ENCODE data around the gene SYCP1.
"Not testable (repeated sequence)": the region's sequence is repeated elsewhere in the genome, so short reads cannot be mapped to it uniquely, and the experiment has no call there.

SYCP1 gene

DNA sequence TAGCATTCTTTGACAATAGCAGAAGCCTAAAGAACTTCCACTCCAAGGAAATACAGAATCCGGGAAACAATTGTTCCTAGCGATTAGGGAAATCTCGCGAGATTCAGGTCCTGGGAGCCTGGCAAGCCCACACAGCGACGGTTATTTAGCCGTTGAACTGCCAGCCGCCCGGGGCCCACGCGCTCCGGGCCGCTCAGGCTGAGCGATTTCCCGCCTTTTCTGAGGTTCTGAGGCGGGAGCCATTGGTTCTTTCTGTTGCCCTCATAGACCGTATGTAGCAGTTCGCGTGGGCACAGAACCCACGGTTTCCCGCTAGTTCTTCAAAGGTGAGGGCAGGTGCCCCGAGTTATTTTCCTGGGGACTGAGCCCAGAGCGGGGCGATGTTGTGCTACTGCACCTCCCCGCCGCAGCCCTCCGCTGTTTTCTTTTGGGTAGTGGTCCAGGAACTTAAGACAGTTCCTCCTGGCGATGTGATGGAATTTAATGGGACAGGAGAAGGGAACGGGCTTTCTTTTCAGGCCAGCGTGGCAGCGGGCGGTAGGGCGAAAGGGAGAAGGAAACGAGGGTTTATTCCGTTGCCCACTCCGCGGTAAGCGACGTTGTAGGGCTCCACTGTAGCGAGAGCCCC, at the start of gene SYCP1:
SYCP1 (plus strand) TSS at position 171 of the 628 bp plus-strand sequence. CDS start 602 bp downstream, outside the sequence.
- no peak for DNase-seq

DNA sequence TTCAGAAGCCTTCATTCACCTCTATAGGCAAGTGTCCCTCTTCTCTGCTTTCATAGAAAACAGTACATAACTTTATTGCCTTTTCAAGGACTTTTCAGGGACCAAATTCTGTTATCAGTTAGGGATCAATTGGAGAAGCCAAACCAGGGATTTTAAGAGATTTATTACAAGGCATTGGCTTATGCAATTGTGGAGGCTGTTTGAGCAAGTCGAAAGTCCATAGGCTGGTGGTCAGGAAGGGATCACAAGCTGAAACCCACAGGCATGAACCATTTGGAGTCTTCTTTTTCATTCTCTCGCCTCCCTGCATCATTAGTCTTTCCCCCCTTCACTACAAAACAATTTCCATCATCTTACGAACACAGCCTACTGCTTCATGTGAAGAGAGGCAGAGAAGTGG, 34.8 kb upstream of the SYCP1 start:
- DNase-seq: no peak

DNA sequence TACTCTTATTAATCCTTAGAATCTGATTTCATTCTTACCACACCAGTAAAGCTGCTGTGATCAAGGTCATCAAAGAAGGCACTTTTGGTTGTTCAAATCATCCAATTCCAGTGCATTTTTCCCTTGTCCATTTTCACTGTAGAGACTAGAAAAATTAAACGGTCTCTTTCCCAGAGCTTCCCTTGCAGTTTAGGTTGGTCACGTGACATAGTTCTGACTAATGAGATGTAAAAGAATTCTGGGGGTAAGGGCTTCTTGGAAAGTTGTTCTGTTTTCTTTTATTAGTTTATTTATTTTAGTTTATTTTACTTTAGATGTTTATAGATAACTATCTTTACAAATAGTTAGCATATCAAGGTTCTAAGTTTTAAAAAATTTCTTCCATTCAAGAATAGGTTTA, 34.3 kb upstream of the SYCP1 start:
- DNase-seq: no peak

DNA sequence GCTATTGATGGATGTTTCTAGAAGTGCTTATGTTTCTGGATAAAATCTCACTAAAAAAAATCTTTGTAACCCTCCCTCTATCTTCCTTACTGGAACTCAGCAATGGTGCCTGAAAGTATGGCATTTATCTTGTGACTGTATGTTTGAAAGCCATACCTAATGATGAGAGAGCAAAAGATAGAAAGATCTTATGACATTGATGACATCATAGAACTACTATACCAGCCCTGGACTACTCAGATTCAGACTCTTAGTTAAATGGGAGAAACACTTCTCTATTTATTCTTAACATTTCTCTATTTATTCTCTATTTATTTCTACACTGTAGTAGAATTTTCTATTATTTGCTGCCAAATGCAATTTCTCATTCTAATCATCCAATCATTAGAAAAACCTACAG, 32.7 kb upstream of the SYCP1 start:
- DNase-seq: no peak

GRCh38 chr1:114828251-114828650, 26.4 kb upstream of the SYCP1 start:
- no peak for DNase-seq

DNA sequence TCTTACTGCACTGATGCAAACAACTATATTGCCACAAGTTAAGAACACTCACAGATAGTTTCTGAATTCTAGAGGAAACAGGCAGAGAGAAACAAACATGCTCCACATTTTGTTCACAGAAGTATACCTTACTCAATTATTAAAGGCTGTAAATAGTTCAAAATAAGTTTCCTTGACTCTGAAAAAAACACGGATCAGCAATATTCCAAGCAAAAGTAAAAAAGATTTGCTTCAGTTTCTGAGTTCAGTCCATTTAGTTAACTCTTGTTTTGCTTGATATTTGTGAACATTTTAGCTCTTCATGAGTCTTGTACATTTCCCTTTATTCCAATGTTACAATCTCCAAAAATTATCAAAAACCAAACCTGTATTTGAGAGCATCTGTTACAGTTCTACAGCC, 24.6 kb upstream of the SYCP1 start:
- DNase-seq: not testable (repeated sequence)

DNA sequence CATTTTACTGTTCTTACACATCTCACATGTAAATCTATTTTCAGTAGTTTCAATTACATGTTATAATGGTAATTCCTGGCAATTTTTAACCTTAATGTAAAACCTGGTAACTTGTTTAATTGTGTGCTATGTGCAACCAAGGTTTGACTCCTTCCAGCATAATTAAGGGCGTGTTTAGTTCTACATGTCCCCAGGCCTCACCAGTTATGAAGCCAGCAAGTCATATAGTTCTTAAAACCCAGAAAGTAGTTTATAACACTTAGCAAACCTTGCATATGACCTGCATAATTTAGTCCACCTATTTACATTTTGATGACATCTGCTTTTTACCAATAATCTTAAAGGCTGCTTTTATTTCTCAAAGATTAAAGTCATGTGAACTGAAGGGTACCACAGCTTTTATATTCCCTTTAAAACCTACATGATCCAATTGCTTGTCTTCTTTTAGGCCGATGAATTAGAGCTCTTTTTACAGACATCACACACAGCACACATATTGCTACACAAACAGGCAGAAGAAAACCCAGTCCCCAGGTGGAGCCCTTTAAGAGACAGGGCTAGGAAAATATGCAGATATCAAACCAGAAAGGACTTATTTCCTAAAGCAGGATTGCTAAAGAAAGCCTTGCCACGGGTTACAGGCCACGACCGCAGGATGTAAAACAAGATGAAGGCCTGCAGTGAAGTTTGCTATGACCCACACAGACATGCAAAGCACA, 23.2 kb upstream of the SYCP1 start:
- DNase-seq: no peak

GRCh38 chr1:114832057-114832456, 22.6 kb upstream of the SYCP1 start:
- no peak for DNase-seq

GRCh38 chr1:114833421-114833820, 21.2 kb upstream of the SYCP1 start:
- DNase-seq: no peak

- no peak for DNase-seq
Measured at GRCh38 chr1:114844270-114844669, 10.4 kb upstream of the SYCP1 start.

GRCh38 chr1:114853584-114853983, 1.1 kb upstream of the SYCP1 start:
- no peak for DNase-seq

DNA sequence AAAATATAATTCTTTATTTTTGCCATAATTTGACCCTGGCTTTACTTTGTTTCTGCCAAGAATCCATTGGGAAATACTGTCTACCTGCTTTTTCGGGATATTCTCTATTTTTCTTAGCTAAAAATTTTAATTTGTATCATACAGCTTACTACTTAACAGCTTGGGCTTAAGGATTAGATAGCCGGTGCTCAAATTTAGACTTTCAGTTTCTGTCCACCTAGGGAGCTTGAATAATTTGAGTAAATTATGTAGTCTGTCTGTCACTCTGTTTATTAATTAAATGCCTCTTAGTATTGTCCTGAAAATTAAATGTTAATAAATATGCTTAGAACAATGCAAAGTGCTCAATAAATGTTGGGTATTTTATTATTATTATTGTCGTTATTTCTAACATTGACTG, 6.7 kb downstream of the SYCP1 start:
- no peak for DNase-seq

- DNase-seq: no peak
Measured at GRCh38 chr1:114892194-114892918, 37.7 kb downstream of the SYCP1 start.

DNA sequence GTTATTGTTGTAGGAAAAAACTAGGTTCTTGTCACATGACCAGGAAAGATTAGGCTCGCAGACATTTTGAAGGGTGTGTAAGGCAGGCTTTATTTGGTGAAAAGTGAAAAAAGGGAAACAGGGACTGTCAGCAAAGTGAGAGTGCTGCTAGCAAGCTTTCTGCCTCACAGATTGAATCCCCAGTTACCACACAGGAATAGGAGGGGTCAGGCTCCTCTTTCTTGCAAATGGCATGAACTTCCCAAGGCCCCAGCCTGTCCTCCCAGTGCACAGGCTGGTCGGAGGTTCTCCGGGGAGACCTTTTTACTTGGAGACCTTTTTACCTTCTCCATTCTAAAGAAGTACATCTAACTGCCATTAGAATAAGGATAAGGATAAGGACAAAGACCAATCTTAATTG, 42.1 kb downstream of the SYCP1 start:
- DNase-seq: no peak

DNA sequence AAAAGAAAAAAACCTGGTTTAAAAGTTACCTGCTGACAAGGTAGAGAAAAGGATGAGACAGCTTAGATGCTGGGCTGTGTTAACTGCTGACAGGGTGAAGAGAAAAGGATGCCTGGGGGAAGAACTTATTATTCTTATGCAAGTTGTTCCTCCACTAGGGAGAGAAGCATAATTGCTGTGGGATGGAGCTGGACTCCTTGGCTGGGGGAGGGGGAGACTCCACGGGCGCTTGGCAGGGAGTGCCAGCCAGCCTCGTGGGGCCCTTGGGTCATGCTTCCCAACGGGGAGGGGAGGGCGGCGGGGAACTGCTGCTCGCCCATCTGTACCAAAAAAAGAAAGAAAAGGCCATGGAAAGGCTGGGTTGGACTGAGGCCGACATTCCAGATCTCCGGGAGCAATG, 47.2 kb downstream of the SYCP1 start:
- DNase-seq: no peak

GRCh38 chr1:114902343-114902742, 47.7 kb downstream of the SYCP1 start:
- no peak for DNase-seq

- DNase-seq: no peak
Measured at GRCh38 chr1:114903480-114903879, 48.8 kb downstream of the SYCP1 start.

GRCh38 chr1:114915720-114916119, 61.1 kb downstream of the SYCP1 start:
- not testable (repeated sequence) for DNase-seq

GRCh38 chr1:114926607-114927006, 71.9 kb downstream of the SYCP1 start:
- DNase-seq: no peak

DNA sequence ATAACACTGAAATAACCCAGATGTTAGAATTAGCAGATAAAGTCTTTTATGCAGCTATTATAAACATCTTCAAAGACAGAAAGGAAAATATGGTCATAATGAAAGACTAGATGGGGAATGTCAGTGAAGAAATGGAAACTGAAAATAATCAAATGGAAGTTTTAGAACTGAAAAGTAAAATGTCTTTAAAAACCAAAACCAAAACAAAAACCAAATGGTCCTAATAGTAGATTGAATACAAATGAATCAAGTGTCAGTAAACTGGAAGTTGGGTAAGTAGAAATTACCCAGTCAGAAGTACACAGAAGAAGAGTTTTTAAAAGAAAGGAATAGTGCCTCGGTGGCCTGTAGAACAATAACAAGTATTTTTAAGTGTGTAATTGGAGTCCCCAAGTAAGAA, 72.7 kb downstream of the SYCP1 start:
- no peak for DNase-seq

- DNase-seq: no peak
Measured at GRCh38 chr1:114956570-114956969, 101.9 kb downstream of the SYCP1 start.

DNA sequence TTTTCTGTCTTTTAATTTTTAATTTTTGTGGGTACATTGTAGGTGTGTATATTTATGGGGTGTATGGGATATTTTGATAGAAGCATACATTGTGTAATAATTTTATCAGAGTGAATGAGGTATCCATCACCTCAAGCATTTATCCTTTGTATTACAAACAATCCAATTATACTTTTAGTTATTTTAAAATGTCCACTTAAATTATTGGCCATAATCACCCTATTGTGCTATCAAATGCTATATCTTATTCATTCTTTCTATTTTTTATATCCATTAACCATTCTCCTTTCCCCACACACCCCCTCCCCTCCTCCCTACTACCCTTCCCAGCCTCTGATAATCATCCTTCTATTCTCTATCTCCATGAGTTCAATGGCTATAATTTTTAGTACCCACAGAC, 104.8 kb downstream of the SYCP1 start:
- no peak for DNase-seq

DNA sequence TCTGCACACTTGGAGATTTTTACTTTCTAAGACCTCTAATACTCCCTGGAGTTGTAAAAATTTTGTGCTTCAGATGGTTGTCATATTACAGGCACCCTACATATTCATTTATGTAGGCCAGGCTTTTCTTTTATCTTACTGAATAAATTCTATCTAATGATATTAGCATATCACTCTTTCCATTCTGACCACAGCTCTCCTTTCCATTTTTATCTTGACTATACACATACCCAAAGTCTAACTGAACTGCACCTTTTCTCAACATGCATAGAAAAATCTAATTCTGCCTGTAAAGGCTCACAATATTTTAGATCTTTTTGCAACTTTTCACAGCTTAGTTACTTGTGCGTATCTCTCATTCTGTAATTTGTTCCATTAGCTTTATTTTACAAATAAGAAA, 122.2 kb downstream of the SYCP1 start:
- DNase-seq: no peak

- DNase-seq: peak; percentile 75
Measured at GRCh38 chr1:114979278-114979891, 124.7 kb downstream of the SYCP1 start.
